Bronchial epithelial cell (primary cell): ENCODE measurements around the gene SMKR1. TPM values are rescaled to one million over a fixed set of nuclear protein-coding genes. Genes with fewer than 3 reads are reported as not detected.

Experiments used
- DNase-seq: peaks from one replicate; pipeline ENCODE4 v3.0.0-alpha.2; 2010; ENCODE audit warnings: low read depth
- FAIRE-seq: peaks from 2 replicates; lab custom pipeline; 2011; peaks lifted over from hg19 to GRCh38; lab: Jason Lieb, UNC
- H3K27me3 ChIP-seq: 2 replicates; pipeline ENCODE4 v1.5.1; 2011; ENCODE audit warnings: low read length; ENCODE audit not compliant: control insufficient read depth, insufficient read depth
- H3K36me3 ChIP-seq: 2 replicates; pipeline ENCODE4 v1.5.1; 2011; ENCODE audit warnings: low read length; ENCODE audit not compliant: control insufficient read depth, insufficient read depth
- H3K4me3 ChIP-seq: 2 replicates; pipeline ENCODE4 v1.5.1; 2011; ENCODE audit warnings: mild to moderate bottlenecking, low read depth, low read length, control low read depth
- CTCF ChIP-seq: IDR thresholded peaks from 2 replicates; pipeline ENCODE4 v1.5.1; 2011; ENCODE audit warnings: mild to moderate bottlenecking, moderate library complexity, low read length, control low read depth, inconsistent platforms; ENCODE audit not compliant: insufficient read depth, severe bottlenecking
- total RNA-seq: library from RNA; depleted of rRNA; stranded (reverse); fragments of >200 nt; gene quantifications from 2 replicates; pipeline ENCODE4 v1.2.1, GENCODE V29; 2014

SMKR1 gene
- 0.26 and 1.3 TPM in 2 replicates for total RNA-seq

- Histone ChIP-seq H3K36me3 (no peaks in the 10 kb centered on the region), H3K4me3 (peak within 1 kb of the TSS; percentile 43), H3K27me3 (peaks cover 7% of the 10 kb centered on the region)
- FAIRE-seq (no peak), DNase-seq (peak; percentile 35)
- TF ChIP-seq CTCF = no peak
Observed at GRCh38 chr7:129501760-129502707, at the start of gene SMKR1. Gene SMKR1, plus strand, starts transcription at chr7:129502531. Its CDS starts 294 bp downstream, at chr7:129502825.

GRCh38 chr7:129452589-129453231, 49.6 kb upstream of the SMKR1 start:
- FAIRE-seq (no peak), DNase-seq (peak; percentile 81)
- no peak for TF ChIP-seq CTCF
- Histone ChIP-seq H3K4me3 (no peak overlapping the region), H3K27me3 (no peaks in the 10 kb centered on the region), H3K36me3 (peaks cover 12% of the 10 kb centered on the region)

- Histone ChIP-seq H3K36me3 (peaks cover 16% of the 10 kb centered on the region), H3K4me3 (no peak overlapping the region), H3K27me3 (no peaks in the 10 kb centered on the region)
- TF ChIP-seq CTCF = no peak
- no peak for DNase-seq
- FAIRE-seq = peak; percentile 86
Observed at GRCh38 chr7:129453510-129454248, 48.7 kb upstream of the SMKR1 start.

- TF ChIP-seq CTCF = no peak
- no peak for FAIRE-seq
- H3K4me3 ChIP-seq = no peak overlapping the region
- peak; percentile 83 for DNase-seq
- H3K36me3 ChIP-seq = peaks cover 16% of the 10 kb centered on the region
- no peaks in the 10 kb centered on the region for H3K27me3 ChIP-seq
Observed at GRCh38 chr7:129454249-129454551, 48.1 kb upstream of the SMKR1 start.

- DNase-seq (no peak), FAIRE-seq (no peak)
- no peak overlapping the region for H3K4me3 ChIP-seq
- no peaks in the 10 kb centered on the region for H3K27me3 ChIP-seq
- H3K36me3 ChIP-seq = peaks cover 21% of the 10 kb centered on the region
- no peak for TF ChIP-seq CTCF
Observed at GRCh38 chr7:129456421-129456820, 45.9 kb upstream of the SMKR1 start.
